H1 (cell line): ENCODE data around the gene ZMYM4.

Source experiments
- CBX5 ChIP-seq: fragments of 300-800, 300-1000 bp; sonication (generic); IDR thresholded peaks from 2 replicates; pipeline ENCODE4 v1.7.1; 2016; ENCODE audit warnings: antibody characterized with exemption, low read length, low read depth
- CHD7 ChIP-seq: fragments of 300-600 bp; sonication (generic); IDR thresholded peaks from 2 replicates; pipeline ENCODE4 v1.7.1; 2012; ENCODE audit warnings: low read length, moderate library complexity, mild to moderate bottlenecking, inconsistent platforms; ENCODE audit not compliant: insufficient replicate concordance
- CREB1 ChIP-seq: IDR thresholded peaks from 2 replicates; pipeline ENCODE4 v1.6.1; 2012; ENCODE audit warnings: inconsistent platforms
- EP300 ChIP-seq, 2 experiments: IDR thresholded peaks; 1 replicate in 1 of 2; 2 replicates in 1 of 2; pipeline ENCODE4 v1.6.1; 2011 to 2012; ENCODE audit warnings: low read depth in 2 of 2, low read length in 2 of 2, mild to moderate bottlenecking in 2 of 2, borderline replicate concordance in 1 of 2, inconsistent platforms in 1 of 2, moderate library complexity in 1 of 2
- KDM1A ChIP-seq: fragments of 200-600, 300-600 bp; sonication (generic); IDR thresholded peaks from 2 replicates; pipeline ENCODE4 v1.7.1; 2016; ENCODE audit warnings: mild to moderate bottlenecking, low read length, borderline replicate concordance
- NRF1 ChIP-seq: IDR thresholded peaks from 2 replicates; pipeline ENCODE4 v1.6.1; 2011; ENCODE audit warnings: mild to moderate bottlenecking, low read depth, low read length, improper control_type of control experiment
- POLR2A ChIP-seq, 2 experiments: IDR thresholded peaks; 1 replicate in 1 of 2; 2 replicates in 1 of 2; pipeline ENCODE4 v1.6.1; 2011; ENCODE audit warnings: low read depth in 2 of 2, low read length in 2 of 2, mild to moderate bottlenecking in 2 of 2; ENCODE audit errors: control extremely low read depth in 1 of 2
- TBP ChIP-seq: IDR thresholded peaks from 2 replicates; pipeline ENCODE4 v1.6.1; 2011; ENCODE audit warnings: low read depth, low read length, improper control_type of control experiment
- USF2 ChIP-seq: IDR thresholded peaks from 2 replicates; pipeline ENCODE4 v1.6.1; 2011; ENCODE audit warnings: low read length, improper control_type of control experiment
- ZNF274 ChIP-seq: IDR thresholded peaks from 2 replicates; pipeline ENCODE4 v1.7.0; 2012; ENCODE audit warnings: low read length, borderline replicate concordance; ENCODE audit errors: extremely low read depth
- TF ChIP-seq, protein P1 (sequence below), 3 experiments: IDR thresholded peaks; 1 replicate in 2 of 3; 2 replicates in 1 of 3; pipeline versions ENCODE4 v1.5.1 to v1.6.1; 2011; ENCODE audit warnings: low read length in 3 of 3, mild to moderate bottlenecking in 3 of 3, inconsistent platforms in 2 of 3, low read depth in 1 of 3, moderate library complexity in 1 of 3; ENCODE audit not compliant: insufficient read depth in 1 of 3; ENCODE audit errors: control extremely low read depth in 1 of 3

DNA sequence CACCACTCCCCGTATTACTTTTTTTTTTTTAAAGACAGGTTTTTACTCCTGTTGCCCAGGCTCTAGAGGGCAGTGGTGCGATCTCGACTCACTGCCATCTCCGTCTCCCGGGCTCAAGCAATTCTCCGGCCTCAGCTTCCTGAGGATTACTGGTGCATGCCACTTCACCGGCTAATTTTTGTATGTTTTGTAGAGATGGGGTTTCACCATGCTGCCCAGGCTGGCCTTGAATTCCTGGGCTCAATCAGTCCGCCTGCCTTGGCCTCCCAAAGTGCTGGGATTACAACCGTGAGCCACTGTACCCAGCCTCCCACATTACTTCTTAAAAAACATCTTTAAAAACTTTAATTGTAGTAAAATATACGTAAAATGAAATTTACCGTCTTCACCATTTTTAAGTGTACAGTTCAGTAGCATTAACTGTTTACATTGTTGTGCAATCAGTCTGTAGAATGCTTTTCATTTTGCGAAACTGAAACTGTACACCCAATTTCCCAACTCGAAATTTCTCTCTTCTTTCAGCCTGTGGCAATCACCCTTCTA lies 77.0 kb downstream of the ZMYM4 start:
- TF ChIP-seq NRF1 (no peak), KDM1A (no peak), ZNF274 (no peak), POLR2A (IDR thresholded peaks at IDR 0.05; ENCODE audit: control extremely low read depth in 1 of 2, low read depth in 2 of 2, low read length in 2 of 2) (no peak), CREB1 (no peak), CHD7 (no peak), TBP (no peak), EP300 (IDR thresholded peaks at IDR 0.05; ENCODE audit: borderline replicate concordance in 1 of 2, low read depth in 2 of 2, low read length in 2 of 2) (no peak), CBX5 (no peak), USF2 (no peak)
- TF ChIP-seq, protein P1, sequence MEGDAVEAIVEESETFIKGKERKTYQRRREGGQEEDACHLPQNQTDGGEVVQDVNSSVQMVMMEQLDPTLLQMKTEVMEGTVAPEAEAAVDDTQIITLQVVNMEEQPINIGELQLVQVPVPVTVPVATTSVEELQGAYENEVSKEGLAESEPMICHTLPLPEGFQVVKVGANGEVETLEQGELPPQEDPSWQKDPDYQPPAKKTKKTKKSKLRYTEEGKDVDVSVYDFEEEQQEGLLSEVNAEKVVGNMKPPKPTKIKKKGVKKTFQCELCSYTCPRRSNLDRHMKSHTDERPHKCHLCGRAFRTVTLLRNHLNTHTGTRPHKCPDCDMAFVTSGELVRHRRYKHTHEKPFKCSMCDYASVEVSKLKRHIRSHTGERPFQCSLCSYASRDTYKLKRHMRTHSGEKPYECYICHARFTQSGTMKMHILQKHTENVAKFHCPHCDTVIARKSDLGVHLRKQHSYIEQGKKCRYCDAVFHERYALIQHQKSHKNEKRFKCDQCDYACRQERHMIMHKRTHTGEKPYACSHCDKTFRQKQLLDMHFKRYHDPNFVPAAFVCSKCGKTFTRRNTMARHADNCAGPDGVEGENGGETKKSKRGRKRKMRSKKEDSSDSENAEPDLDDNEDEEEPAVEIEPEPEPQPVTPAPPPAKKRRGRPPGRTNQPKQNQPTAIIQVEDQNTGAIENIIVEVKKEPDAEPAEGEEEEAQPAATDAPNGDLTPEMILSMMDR (IDR thresholded peaks at IDR 0.05; ENCODE audit: control extremely low read depth in 1 of 3, insufficient read depth in 1 of 3, low read depth in 1 of 3, low read length in 3 of 3), result peak; percentile 31 to 43 (median 43)
